GM23248 (cell line): ENCODE measurements around the gene ALDH16A1. TPM values are rescaled to one million over a fixed set of nuclear protein-coding genes. Genes with fewer than 3 reads are reported as not detected.

Experiments
- DNase-seq: peaks from one replicate; pipeline ENCODE4 v3.0.0-alpha.2; 2015
- H2AFZ ChIP-seq: fragments of 200-600 bp; sonication (generic); 2 replicates; pipeline ENCODE4 v1.6.1; 2016; ENCODE audit warnings: antibody characterized with exemption
- H3F3A ChIP-seq: fragments of 200-600 bp; sonication (generic); 2 replicates; pipeline ENCODE4 v1.6.1; 2016; ENCODE audit warnings: mild to moderate bottlenecking, antibody characterized with exemption, mixed run types; ENCODE audit not compliant: insufficient read depth
- H3K27ac ChIP-seq: fragments of 200-600 bp; sonication (generic); 2 replicates; pipeline ENCODE4 v1.5.1; 2016; ENCODE audit warnings: mild to moderate bottlenecking
- H3K27me3 ChIP-seq: fragments of 200-600 bp; sonication (generic); replicated peaks from 2 replicates; pipeline ENCODE4 v1.6.1; 2016; ENCODE audit warnings: mild to moderate bottlenecking; ENCODE audit not compliant: insufficient read depth
- H3K36me3 ChIP-seq: fragments of 200-600 bp; sonication (generic); 2 replicates; pipeline ENCODE4 v1.6.1; 2016; ENCODE audit warnings: low read depth, mild to moderate bottlenecking
- H3K4me1 ChIP-seq: fragments of 200-600 bp; sonication (generic); 2 replicates; pipeline ENCODE4 v1.6.1; 2016; ENCODE audit warnings: mild to moderate bottlenecking; ENCODE audit not compliant: insufficient read depth
- H3K4me2 ChIP-seq: fragments of 200-600 bp; sonication (generic); one replicate; pipeline ENCODE4 v1.6.1; 2016; ENCODE audit warnings: mild to moderate bottlenecking; ENCODE audit not compliant: unreplicated experiment
- H3K4me3 ChIP-seq: fragments of 200-600 bp; sonication (generic); 2 replicates; pipeline ENCODE4 v1.5.1; 2016; ENCODE audit warnings: mild to moderate bottlenecking
- H3K79me2 ChIP-seq: fragments of 200-600 bp; sonication (generic); 2 replicates; pipeline ENCODE4 v1.6.1; 2016; ENCODE audit warnings: mild to moderate bottlenecking; ENCODE audit not compliant: insufficient read depth
- H3K9ac ChIP-seq: fragments of 200-600 bp; sonication (generic); 2 replicates; pipeline ENCODE4 v1.6.1; 2016; ENCODE audit warnings: mild to moderate bottlenecking
- H3K9me2 ChIP-seq: fragments of 200-600 bp; sonication (generic); 2 replicates; pipeline ENCODE4 v1.6.1; 2016; ENCODE audit warnings: mixed run types, mild to moderate bottlenecking, moderate library complexity; ENCODE audit not compliant: insufficient read depth
- H3K9me3 ChIP-seq: fragments of 200-600 bp; sonication (generic); one replicate; pipeline ENCODE4 v1.6.1; 2017; ENCODE audit warnings: low read depth
- H4K20me1 ChIP-seq: fragments of 200-600 bp; sonication (generic); 2 replicates; pipeline ENCODE4 v1.6.0; 2016; ENCODE audit not compliant: insufficient read depth
- EZH2 ChIP-seq: fragments of 200-600 bp; sonication (generic); IDR thresholded peaks from 2 replicates; pipeline ENCODE4 v1.6.1; 2018; ENCODE audit warnings: antibody characterized with exemption, mild to moderate bottlenecking; ENCODE audit not compliant: insufficient read depth, poor library complexity, severe bottlenecking
- EZH2phosphoT487 ChIP-seq: fragments of 200-600 bp; sonication (generic); IDR thresholded peaks from 2 replicates; pipeline ENCODE4 v1.6.1; 2018; ENCODE audit warnings: antibody characterized with exemption, moderate library complexity, mild to moderate bottlenecking, low read depth; ENCODE audit not compliant: insufficient read depth
- WGBS, 2 experiments: methylation state at CpG; one replicate each; pipeline ENCODE4 v1.1.6; 2015 to 2017; ENCODE audit warnings: low lambda C conversion rate in 2 of 2, low coverage in 1 of 2; ENCODE audit errors: missing lambda C conversion rate in 2 of 2; 5-methylcytosine and 5-hydroxymethylcytosine counted together
- in situ Hi-C: fragments of 300-500 bp; cut with MboI; formaldehyde crosslinking; loops from 2 replicates; pipeline ENCODE4 v1.15.0; 2020
- polyA plus RNA-seq: library from polyadenylated mRNA; unstranded; fragments of >200 nt; fragmentation: Nextera tagmentation; extraction: Ambion mirVana; gene quantifications from 2 replicates; pipeline ENCODE4 v1.2.1, GENCODE V29; 2016
- total RNA-seq: library from RNA; depleted of rRNA; stranded (reverse); fragments of >200 nt; shearing (Covaris generic); gene quantifications from 2 replicates; pipeline ENCODE4 v1.2.3, GENCODE V29; 2014

The ALDH16A1 gene
- total and polyA plus RNA-seq, 2 experiments from 2014 or later = 9.4 to 30.4 TPM

GRCh38 chr19:49503582-49503962, 50.5 kb downstream of the ALDH16A1 start:
- no peak overlapping the region for H3K27ac ChIP-seq
- in situ Hi-C loops = no loop called here
- no peak overlapping the region for H3K4me2 ChIP-seq
- WGBS, 2 experiments = 72 to 77% methylated on average over 9 of the region's 9 CpGs
- H3K9ac ChIP-seq = 0 out of 2 replicates have a peak overlapping the region, but pooled peaks have one; percentile 0
- H3K79me2 ChIP-seq = peaks cover 6% of the 10 kb centered on the region
- DNase-seq = no peak
- TF ChIP-seq EZH2 (no peak), EZH2phosphoT487 (no peak)
- no peaks in the 10 kb centered on the region for H3K9me2 ChIP-seq
- H4K20me1 ChIP-seq = 0 out of 2 replicates have a peak, but pooled peaks cover 4% of the 10 kb centered on the region
- H3K4me1 ChIP-seq = peaks cover 4% of the 10 kb centered on the region; the same call in 1 of the 2 replicates
- H3F3A ChIP-seq = peaks cover 22% of the 10 kb centered on the region
- no peaks in the 10 kb centered on the region for H3K9me3 ChIP-seq
- peak overlapping the region; percentile 55 for H2AFZ ChIP-seq
- peaks cover 7% of the 10 kb centered on the region for H3K36me3 ChIP-seq
- H3K27me3 ChIP-seq = no peaks in the 10 kb centered on the region
- H3K4me3 ChIP-seq = no peak overlapping the region

- Histone ChIP-seq H4K20me1 (no peaks in the 10 kb centered on the region), H3K4me2 (no peak overlapping the region), H3K4me3 (no peak overlapping the region), H3F3A (peaks cover 20% of the 10 kb centered on the region), H3K36me3 (no peaks in the 10 kb centered on the region), H3K27me3 (no peaks in the 10 kb centered on the region), H3K79me2 (no peaks in the 10 kb centered on the region), H3K9ac (no peak overlapping the region), H3K9me3 (no peaks in the 10 kb centered on the region), H2AFZ (no peak overlapping the region), H3K27ac (no peak overlapping the region), H3K4me1 (peaks cover under 1% of the 10 kb centered on the region), H3K9me2 (no peaks in the 10 kb centered on the region)
- TF ChIP-seq EZH2 (no peak), EZH2phosphoT487 (no peak)
- in situ Hi-C loops = no loop called here
- 28 to 35% methylated on average over 6 to 8 of the region's 8 CpGs for WGBS, 2 experiments
- peak; percentile 57 for DNase-seq
These were observed 53.6 kb downstream of the ALDH16A1 start for GRCh38 chr19:49506575-49507105.

DNA sequence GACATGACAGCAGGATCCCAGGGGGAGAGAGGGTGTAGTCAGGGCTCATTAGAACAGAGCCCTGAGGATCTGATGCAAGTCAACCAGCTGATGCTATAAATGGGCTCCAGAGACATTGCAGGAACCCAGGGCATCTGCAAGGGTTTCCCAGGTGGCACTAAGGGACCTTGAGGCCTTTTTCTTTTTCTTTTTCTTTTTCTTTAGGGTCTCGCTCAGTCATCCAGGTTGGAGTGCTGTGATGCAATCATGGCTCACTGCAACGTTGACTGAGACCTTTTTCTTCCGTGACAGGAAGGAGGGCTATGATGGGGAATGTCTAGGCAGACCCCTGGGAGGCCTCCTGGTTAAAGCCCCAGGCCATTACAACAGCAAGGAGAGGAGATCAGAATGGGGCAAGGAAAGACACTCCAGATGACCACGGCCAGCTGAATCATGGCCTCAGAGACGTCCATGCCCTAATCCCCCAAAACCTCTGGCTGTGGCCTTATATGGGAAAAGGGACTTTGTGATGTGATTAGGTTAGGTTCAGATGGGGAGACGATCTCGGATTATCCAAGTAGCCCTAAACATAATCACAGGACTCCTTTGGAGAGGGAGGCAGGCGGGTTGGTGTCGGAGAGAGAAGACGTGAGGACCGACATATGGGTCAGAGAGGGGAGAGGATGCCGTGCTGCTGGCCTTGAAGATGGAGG, 54.9 kb downstream of the ALDH16A1 start:
- H2AFZ ChIP-seq = no peak overlapping the region
- H3K4me1 ChIP-seq = peaks cover 8% of the 10 kb centered on the region
- no peak overlapping the region for H3K4me3 ChIP-seq
- WGBS, 2 experiments = 79 to 82% methylated on average over 12 of the region's 12 CpGs
- no peaks in the 10 kb centered on the region for H3K9me3 ChIP-seq
- in situ Hi-C loops = no loop called here
- no peak for DNase-seq
- no peaks in the 10 kb centered on the region for H3K9me2 ChIP-seq
- no peaks in the 10 kb centered on the region for H3K27me3 ChIP-seq
- no peaks in the 10 kb centered on the region for H3K36me3 ChIP-seq
- no peaks in the 10 kb centered on the region for H3K79me2 ChIP-seq
- H4K20me1 ChIP-seq = no peaks in the 10 kb centered on the region
- H3K27ac ChIP-seq = no peak overlapping the region
- H3K4me2 ChIP-seq = no peak overlapping the region
- peaks cover 11% of the 10 kb centered on the region; the same call in 1 of the 2 replicates for H3F3A ChIP-seq
- no peak for TF ChIP-seq EZH2
- TF ChIP-seq EZH2phosphoT487 = no peak
- no peak overlapping the region for H3K9ac ChIP-seq

GRCh38 chr19:49512970-49513745, 60.1 kb downstream of the ALDH16A1 start:
- peak overlapping the region; percentile 87 for H3K4me2 ChIP-seq
- no peaks in the 10 kb centered on the region for H3K27me3 ChIP-seq
- peaks cover 8% of the 10 kb centered on the region for H3K4me1 ChIP-seq
- no peaks in the 10 kb centered on the region for H3K79me2 ChIP-seq
- H3K27ac ChIP-seq = no peak overlapping the region
- TF ChIP-seq EZH2 = no peak
- TF ChIP-seq EZH2phosphoT487 = no peak
- in situ Hi-C loops = no loop called here
- H4K20me1 ChIP-seq = no peaks in the 10 kb centered on the region
- H3K9me3 ChIP-seq = no peaks in the 10 kb centered on the region
- H3K9ac ChIP-seq = peak overlapping the region; percentile 83
- peaks cover 10% of the 10 kb centered on the region; the same call in 1 of the 2 replicates for H3F3A ChIP-seq
- H3K36me3 ChIP-seq = no peaks in the 10 kb centered on the region
- WGBS, 2 experiments = 0 to 2% methylated on average over 8 to 40 of the region's 50 CpGs
- peak; percentile 47 for DNase-seq
- H3K4me3 ChIP-seq = peak overlapping the region; percentile 73
- H3K9me2 ChIP-seq = no peaks in the 10 kb centered on the region
- peak overlapping the region; percentile 94 for H2AFZ ChIP-seq
